Measurements from ENCODE around the gene ZSCAN31.
"Not testable (repeated sequence)": the region's sequence is repeated elsewhere in the genome, so short reads cannot be mapped to it uniquely, and the experiment has no call there.

ZSCAN31 gene

GRCh38 chr6:28335564-28336283 lies at the start of gene ZSCAN31:
TSS of gene ZSCAN31 (minus strand) at chr6:28336148. CDS start at chr6:28329683, 6,465 bp downstream.
- peak; percentile 56 to 69 for DNase-seq (ENCODE audit: low read depth in 2 of 2)

GRCh38 chr6:28384143-28384533 lies 48.2 kb upstream of the ZSCAN31 start:
- DNase-seq (ENCODE audit: low read depth in 2 of 2) = no peak

GRCh38 chr6:28383235-28384142 lies 47.5 kb upstream of the ZSCAN31 start:
- peak; percentile 7 to 28 for DNase-seq (ENCODE audit: low read depth in 2 of 2)

- no peak for DNase-seq (ENCODE audit: low read depth in 2 of 2)
These were observed 44.4 kb upstream of the ZSCAN31 start for GRCh38 chr6:28380381-28380780.

GRCh38 chr6:28378644-28379043 lies 42.7 kb upstream of the ZSCAN31 start:
- no peak for DNase-seq (ENCODE audit: low read depth in 2 of 2)

GRCh38 chr6:28377879-28378278 lies 41.9 kb upstream of the ZSCAN31 start:
- no peak for DNase-seq (ENCODE audit: low read depth in 2 of 2)

- DNase-seq (ENCODE audit: low read depth in 2 of 2) = no peak
These were observed 38.0 kb upstream of the ZSCAN31 start for GRCh38 chr6:28373925-28374324.

- DNase-seq (ENCODE audit: low read depth in 2 of 2) = no peak
These were observed 35.9 kb upstream of the ZSCAN31 start for GRCh38 chr6:28371706-28372451.

- DNase-seq (ENCODE audit: low read depth in 2 of 2) = no peak
These were observed 35.3 kb upstream of the ZSCAN31 start for GRCh38 chr6:28371280-28371679.

GRCh38 chr6:28370440-28370839 lies 34.5 kb upstream of the ZSCAN31 start:
- DNase-seq (ENCODE audit: low read depth in 2 of 2) = no peak

GRCh38 chr6:28369463-28369862 lies 33.5 kb upstream of the ZSCAN31 start:
- DNase-seq (ENCODE audit: low read depth in 2 of 2) = no peak

- DNase-seq (ENCODE audit: low read depth in 2 of 2) = no peak
These were observed 32.6 kb upstream of the ZSCAN31 start for GRCh38 chr6:28368522-28368921.

- not testable (repeated sequence) for DNase-seq (ENCODE audit: low read depth in 2 of 2)
These were observed 29.6 kb upstream of the ZSCAN31 start for GRCh38 chr6:28365590-28365989.

GRCh38 chr6:28360961-28361360 lies 25.0 kb upstream of the ZSCAN31 start:
- DNase-seq (ENCODE audit: low read depth in 2 of 2) = no peak

- DNase-seq (ENCODE audit: low read depth in 2 of 2) = not testable (repeated sequence)
These were observed 23.6 kb upstream of the ZSCAN31 start for GRCh38 chr6:28359562-28359961.

GRCh38 chr6:28357036-28357435 lies 21.1 kb upstream of the ZSCAN31 start:
- DNase-seq (ENCODE audit: low read depth in 2 of 2) = no peak

- no peak for DNase-seq (ENCODE audit: low read depth in 2 of 2)
These were observed 20.7 kb upstream of the ZSCAN31 start for GRCh38 chr6:28356666-28357020.

GRCh38 chr6:28355743-28356665 lies 20.1 kb upstream of the ZSCAN31 start:
- DNase-seq (ENCODE audit: low read depth in 2 of 2) = peak in 1 of 2 donors; percentile 44

- no peak for DNase-seq (ENCODE audit: low read depth in 2 of 2)
These were observed 19.0 kb upstream of the ZSCAN31 start for GRCh38 chr6:28354688-28355554.

Measured in stimulated activated CD4-positive, alpha-beta T cell treated with anti-CD3 and anti-CD28 coated beads, Interleukin-4, amount 100 ng/mL, for 48 hours (primary cell).